Measurements from ENCODE around the gene VPS13D.

GRCh38 chr1:12504601-12505000 is 274.8 kb downstream of the VPS13D start:
- TF ChIP-seq CTCF (IDR thresholded peaks at IDR 0.05; ENCODE audit: low read depth, low read length, poor library complexity, severe bottlenecking) (no peak), EZH2phosphoT487 (IDR thresholded peaks at IDR 0.05; ENCODE audit: borderline replicate concordance, low read length) (no peak)

Data from DOHH2 (cell line).